ENCODE results near the gene FASTK.

The FASTK gene

DNA sequence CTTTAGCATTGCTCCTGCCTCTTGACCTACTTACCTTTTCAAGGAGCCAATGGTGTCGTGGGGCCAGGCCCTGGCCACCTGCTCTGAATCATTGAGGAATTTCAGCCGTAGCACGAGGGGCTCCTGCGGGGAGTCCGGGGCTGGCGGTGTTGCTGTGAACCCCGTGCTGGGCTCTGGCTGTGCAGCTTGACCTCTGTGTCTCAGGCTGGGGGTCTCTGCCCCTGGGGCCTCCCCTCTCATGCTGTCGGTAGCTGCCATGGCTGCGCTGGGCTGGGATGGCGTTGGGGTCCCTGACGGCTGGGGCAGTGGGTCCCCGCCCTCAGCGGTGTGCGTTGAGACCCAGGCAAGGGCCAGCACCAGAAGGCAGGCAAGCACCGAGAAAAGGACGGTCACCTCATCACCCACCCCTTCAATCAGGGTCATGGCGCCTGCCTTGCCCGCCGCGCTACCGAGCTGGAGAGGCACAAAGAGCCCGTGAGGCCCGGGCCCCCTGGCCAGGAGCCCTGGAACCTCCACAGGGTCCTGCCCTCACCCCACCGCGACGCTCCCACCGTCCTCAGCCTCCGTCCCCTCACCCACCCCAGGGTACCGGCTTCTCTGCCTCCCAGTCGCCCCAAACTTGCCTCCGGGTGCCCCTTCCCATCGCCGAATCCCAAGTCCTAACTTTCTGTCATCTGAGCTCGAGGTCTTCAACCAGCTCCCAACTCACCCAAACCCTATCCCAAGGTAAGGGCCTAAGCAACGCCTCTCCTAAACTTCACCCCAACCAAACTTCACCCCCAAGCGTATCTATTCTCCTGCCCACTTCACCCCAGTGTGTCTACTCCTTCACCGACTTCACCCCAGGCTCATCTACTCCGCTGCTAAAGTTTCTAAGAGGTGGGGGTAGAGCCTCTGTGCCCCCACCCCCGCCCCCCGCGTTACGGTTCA lies 1.8 kb upstream of the FASTK start:
- no peak for DNase-seq (ENCODE audit: low read depth)

DNA sequence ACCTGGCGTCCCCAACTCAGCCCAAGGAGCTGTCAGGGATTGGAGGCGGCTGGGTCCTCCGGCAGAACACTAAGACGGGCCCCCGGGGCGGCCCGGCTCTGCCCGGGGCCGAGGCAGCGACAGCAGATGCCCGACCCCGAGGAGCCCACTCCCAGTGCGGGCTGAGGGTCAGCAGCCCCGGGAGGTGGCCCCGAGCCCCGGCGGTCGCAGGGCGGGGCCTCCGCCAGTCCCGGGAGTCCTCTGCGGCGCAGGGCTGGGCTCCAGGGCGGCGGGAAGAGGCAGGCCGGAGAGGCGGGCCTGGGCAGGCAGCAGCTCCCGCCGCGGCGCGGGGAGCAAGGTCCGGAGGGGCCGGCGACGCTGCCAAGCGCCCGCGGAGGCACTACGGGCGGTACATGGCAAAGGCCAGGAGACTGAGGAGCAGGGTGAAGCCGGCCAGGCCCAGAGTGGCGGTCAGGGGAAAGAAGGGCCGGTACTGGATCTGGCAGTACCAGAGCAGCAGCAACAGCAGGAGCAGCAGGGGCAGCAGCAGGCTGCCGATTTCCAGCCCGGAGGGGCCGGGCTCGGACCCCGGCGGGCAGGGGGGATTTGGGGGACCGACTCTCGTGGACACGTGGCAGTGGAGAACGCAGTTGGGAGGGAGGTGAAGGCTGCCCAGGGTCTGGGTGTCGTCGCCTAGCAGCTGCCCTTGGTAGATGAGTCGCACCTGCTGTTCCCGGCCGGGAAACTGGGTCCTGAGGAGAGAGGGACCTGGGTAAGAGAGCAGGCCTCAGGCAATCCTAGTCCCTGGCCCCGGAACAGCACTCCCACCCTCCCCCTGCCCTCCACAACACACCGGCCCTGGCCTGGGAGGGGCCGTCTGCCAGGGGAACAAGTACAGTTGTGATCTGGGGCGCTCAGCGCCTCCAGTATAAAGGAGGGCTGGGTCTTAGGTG lies 827 bp upstream of the FASTK start:
- no peak for DNase-seq (ENCODE audit: low read depth)

DNA sequence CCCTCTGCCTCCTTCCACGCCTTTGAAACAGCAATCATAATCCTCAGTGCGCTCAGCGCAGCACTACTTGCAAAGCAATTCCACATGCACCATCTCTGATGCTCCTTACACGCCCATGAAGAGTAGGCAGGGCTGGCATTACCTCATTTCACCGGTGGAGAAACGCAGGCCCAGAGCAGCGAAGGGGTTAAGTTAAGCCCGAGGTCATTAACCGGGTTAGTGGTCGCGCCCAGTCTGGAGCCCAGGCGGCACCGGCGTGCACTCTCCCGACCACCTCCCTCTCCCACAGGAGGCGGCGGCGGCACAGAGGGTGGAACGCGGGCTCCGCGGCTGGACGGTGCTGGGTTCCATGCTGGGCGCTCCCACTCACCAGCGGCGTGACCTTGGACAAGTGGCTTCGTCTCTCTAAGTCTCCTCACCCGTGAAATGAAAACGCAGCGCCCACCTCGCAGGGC lies 515 bp downstream of the FASTK start:
- DNase-seq (ENCODE audit: low read depth): no peak

DNA sequence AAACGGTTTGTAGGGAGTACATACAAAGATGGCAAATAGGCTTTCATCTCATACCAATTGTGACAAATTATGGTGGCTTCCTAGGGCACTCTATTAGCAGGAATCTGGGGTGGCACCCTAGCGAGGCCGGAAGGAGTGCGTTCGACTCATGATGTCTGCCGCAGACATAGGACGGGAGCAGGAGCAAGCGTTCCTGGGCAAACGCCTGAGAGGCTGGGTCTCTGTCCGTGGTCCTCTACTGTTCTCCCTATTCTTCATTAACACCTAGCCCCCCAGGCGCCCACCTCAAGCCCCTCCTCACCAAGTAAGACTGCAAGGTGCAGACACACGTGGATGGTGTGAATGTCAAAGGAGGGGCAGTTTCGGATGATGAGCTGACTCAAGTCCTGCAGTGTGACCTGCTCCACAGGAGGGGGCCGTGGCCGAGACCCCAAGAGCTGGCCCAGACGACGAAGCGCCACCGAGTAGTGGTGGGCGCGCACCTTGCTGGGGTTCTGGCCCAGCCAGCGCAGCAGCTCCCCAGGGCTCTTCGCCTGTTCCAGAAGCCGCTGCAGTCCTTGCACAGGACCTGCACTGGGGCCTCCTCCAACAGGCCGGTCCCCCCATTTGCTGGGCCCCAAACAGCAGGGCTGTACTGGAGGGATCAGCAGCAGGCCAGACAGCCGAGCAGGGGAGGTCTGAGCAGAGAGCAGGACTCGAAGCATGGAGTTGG lies 1.3 kb downstream of the FASTK start:
- DNase-seq (ENCODE audit: low read depth): no peak

- DNase-seq (ENCODE audit: low read depth): no peak
Observed at GRCh38 chr7:151078233-151079040, 2.2 kb downstream of the FASTK start.

- DNase-seq (ENCODE audit: low read depth): no peak
Observed at GRCh38 chr7:151077705-151078232, 2.8 kb downstream of the FASTK start.

DNA sequence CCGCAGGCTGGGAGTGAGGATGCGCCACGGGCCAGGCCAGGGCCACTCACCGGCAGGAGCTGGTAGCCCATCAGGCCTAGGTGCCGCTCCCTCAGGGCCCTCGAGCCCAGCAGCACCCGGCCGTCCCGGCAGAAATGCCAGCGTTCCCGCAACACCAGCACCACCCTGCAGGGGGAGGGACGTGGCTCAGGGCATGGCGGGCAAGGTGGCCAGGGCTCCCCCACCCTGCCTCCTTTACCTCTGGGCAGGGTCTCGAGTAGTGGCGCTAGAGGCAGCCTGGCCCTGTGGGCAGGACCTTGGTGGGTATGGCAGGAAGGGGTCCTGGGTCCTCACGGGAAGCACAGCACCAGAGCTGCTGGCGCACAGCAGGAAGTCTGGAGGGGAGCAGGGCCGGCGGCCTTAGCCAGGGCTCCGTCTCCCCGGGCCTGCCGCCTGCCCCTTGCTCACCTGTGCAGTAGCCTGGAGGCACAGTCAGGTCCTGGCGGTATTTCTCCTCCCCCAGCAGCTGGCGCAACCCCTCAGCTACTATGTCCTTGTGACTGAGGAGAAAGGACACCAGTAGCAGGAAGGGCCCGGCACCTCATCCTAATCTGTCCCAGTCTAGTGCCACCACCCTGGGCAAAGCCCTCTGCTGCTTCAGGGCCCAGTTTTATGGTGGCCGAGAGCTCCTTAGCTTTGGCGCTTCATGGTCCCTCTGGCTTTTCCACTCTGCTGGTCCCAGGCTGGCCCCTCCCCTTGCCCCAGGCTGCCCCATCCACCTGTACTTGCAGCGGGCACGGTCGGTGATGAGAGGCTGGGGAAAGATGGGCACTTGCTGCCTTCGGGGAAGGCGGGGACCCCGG lies 3.5 kb downstream of the FASTK start:
- DNase-seq (ENCODE audit: low read depth): no peak

DNA sequence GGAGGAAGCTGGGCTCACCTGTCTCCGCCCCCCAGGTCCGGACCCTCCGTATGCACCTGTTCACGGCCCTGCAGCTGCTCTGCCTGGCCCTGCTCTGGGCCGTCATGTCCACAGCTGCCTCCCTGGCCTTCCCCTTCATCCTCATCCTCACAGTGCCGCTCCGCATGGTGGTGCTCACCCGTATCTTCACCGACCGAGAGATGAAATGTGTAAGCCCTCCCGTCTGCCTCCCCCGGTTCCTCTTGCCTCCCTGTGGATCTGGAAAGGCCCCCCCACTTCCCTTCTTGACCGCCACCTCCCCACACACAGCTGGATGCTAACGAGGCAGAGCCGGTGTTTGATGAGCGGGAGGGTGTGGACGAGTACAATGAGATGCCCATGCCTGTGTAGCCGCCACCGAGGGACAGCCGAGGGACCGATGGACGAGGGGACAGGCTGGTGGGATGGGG lies 4.6 kb downstream of the FASTK start:
- DNase-seq (ENCODE audit: low read depth): no peak

- no peak for DNase-seq (ENCODE audit: low read depth)
Observed at GRCh38 chr7:151075662-151075971, 5.0 kb downstream of the FASTK start.

DNA sequence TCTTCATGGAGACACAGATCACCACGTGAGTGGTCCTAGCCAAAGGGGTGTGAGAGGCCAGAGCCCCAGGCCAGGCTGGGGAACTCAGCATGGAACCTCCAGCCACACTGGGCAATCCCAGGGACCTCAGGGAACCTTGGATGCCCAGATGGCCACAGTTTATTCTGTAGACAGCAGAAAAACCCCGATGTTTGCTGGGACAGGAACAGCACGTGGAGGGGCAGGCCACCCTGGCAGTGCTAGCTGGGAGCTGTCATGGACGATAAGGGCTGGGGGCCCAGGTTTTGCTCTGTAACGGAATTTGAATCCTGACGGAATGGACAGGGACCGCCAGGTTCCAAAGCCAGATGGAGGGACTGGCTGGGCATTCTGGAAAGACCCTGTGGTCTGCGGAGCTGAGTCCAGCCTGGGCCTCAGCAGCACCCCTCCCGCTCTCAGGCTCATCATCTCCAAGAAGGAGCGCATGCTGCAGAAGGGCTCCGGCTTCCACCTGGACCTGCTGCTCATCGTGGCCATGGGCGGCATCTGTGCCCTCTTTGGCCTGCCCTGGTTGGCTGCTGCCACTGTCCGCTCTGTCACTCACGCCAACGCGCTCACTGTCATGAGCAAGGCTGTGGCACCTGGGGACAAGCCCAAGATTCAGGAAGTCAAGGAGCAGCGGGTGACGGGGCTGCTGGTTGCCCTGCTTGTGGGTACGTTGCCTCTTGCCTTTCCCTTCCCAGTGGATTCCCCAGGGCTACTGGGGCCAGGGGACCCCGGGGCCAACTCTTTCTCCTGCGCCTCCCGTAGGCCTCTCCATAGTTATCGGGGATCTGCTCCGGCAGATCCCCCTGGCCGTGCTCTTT lies 5.6 kb downstream of the FASTK start:
- no peak for DNase-seq (ENCODE audit: low read depth)

DNA sequence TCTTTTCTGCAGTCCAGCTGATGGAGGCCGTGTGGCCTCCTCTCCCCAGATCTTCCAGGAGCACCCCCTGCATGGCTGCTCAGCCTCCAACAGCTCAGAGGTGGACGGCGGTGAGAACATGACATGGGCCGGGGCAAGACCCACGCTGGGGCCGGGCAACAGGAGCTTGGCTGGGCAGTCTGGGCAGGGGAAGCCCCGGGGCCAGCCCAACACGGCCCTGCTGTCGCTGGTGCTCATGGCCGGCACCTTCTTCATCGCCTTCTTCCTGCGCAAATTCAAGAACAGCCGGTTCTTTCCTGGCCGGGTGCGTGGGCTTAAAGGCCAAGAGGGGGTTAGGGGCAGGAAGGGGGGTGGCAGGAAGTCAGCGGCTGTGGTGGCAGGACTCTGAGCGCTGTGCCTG lies 6.6 kb downstream of the FASTK start:
- no peak for DNase-seq (ENCODE audit: low read depth)

GRCh38 chr7:151071032-151071866 lies 9.4 kb downstream of the FASTK start:
- no peak for DNase-seq (ENCODE audit: low read depth)

DNA sequence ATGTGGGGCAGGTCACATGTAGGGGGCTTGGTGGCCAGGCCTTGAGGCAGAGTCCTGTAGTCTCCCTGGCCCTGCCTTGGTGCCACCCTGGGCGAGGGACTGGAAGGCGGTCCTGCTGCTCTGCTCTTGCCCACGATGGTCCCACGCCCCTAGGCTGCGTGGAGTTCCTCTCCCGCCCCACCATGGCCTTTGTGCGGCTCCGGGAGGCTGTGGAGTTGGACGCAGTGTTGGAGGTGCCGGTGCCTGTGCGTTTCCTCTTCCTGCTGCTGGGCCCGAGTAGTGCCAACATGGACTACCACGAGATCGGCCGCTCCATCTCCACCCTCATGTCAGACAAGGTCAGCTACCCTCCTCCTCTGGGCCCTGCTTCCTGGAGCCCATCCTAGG lies 10.0 kb downstream of the FASTK start:
- no peak for DNase-seq (ENCODE audit: low read depth)

- no peak for DNase-seq (ENCODE audit: low read depth)
Observed at GRCh38 chr7:151069841-151070573, 10.6 kb downstream of the FASTK start.

DNA sequence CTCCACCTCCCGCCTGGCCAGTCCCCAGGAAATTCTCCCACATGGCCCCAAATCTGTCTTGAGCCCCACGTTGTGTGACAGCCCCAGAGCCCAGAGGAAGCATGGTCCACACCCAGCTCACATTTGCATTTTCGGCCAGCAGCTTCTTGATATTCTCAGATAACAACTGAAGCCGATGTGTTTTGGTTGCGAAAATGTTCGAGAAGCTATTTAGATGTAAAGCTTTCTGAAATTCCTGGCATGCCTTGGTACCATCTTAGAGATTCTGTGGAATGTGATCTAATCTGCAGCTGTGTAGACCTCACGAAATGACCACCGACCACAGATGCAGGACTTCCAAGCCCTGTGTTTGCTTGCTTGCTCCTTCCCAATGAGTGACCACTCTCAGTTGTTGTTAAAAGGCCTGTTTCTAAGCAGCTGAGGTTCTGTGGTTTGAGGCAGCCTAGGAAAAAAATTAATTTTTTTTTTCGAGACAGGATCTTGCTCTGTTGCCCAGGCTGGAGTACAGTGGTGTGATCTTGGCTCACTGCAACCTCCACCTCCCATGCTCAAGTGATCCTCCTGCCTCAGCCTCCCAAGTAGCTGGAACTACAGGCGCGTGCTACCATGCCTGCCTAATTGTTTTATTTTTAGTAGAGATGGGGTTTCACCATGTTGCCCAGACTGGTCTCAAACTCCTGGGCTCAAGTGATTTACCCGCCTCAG lies 12.4 kb downstream of the FASTK start:
- DNase-seq (ENCODE audit: low read depth): no peak

GRCh38 chr7:151066273-151066974 lies 14.2 kb downstream of the FASTK start:
- no peak for DNase-seq (ENCODE audit: low read depth)
